Measurements from ENCODE around the gene EIF2S2. TPM values are rescaled to one million over a fixed set of nuclear protein-coding genes. Genes with fewer than 3 reads are reported as not detected.

EIF2S2 gene
- total RNA-seq, 1 experiment from 2014 or later = 83.5 TPM

DNA sequence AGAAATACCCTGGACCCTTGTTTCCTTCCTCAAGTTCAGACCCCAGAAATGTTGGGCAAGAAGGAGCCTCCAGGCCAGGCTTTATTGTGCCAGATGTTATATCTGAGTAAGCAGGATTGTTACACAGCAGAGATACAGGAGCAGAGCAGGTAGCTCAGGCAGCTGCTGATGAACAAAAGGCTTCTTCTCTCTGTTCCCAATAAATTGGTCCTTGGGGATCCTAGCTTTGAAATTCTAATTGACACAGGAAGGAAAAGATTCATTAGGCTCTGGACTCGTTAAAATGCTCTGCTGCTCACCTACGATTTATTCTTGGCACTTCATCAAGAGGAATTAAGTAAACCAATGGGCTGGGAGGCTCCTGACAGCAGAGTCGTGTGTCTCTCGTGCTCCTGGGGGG, 64.1 kb downstream of the EIF2S2 start:
- Histone ChIP-seq H3K4me3 (ENCODE audit: low read length) (no peak overlapping the region), H3K27me3 (ENCODE audit: low read length) (no peaks in the 10 kb centered on the region), H3K9ac (ENCODE audit: low read length) (no peak overlapping the region), H3K27ac (ENCODE audit: low read length) (no peak overlapping the region), H3K36me3 (ENCODE audit: insufficient read depth, low read length) (no peaks in the 10 kb centered on the region), H4K20me1 (ENCODE audit: insufficient read depth, low read depth, low read length) (no peaks in the 10 kb centered on the region), H3K4me1 (ENCODE audit: low read length) (peaks cover 32% of the 10 kb centered on the region), H2AFZ (ENCODE audit: low read length) (no peak overlapping the region), H3K4me2 (ENCODE audit: low read depth, low read length, poor library complexity, severe bottlenecking) (no peak overlapping the region), H3K9me2 (replicated peaks; ENCODE audit: insufficient read depth, low read length) (no peaks in the 10 kb centered on the region), H3K9me3 (ENCODE audit: low read length) (no peaks in the 10 kb centered on the region), H3K79me2 (ENCODE audit: low read length) (peaks cover 97% of the 10 kb centered on the region)
- DNase-seq = no peak

DNA sequence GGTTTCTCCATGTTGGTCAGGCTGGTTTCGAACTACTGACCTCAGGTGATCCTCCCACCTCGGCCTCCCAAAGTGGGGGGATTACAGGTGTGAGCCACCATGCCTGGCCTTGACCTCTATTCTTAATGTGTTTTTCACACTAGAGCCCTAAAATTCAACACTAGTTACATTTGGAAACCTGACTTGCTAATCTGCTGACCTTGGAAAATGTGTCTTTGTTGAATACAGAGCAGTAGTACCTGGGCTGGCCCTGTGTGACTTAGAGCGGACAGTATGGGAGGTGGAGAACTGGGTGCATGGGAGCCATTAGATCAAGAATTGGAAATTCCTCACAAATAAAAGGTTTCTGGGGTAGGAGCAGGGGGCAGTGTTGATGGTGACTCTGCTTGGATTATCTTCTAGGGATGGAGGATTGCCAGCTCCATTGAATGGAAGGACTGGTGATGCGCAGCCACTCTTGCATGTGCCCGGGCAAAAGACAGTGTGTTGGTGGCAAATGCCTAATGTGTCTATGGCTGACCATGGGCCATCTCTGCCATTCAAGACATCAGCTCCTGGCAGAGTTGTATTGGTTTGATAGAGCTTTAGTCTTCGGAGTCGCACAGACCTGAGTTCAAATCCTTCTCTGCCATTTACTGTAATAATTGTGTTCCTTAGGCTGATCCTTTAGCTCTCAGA, 64.9 kb downstream of the EIF2S2 start:
- Histone ChIP-seq H3K4me3 (ENCODE audit: low read length) (no peak overlapping the region), H3K27ac (ENCODE audit: low read length) (no peak overlapping the region), H2AFZ (ENCODE audit: low read length) (no peak overlapping the region), H3K79me2 (ENCODE audit: low read length) (peaks cover 97% of the 10 kb centered on the region), H3K9me2 (replicated peaks; ENCODE audit: insufficient read depth, low read length) (no peaks in the 10 kb centered on the region), H3K9ac (ENCODE audit: low read length) (no peak overlapping the region), H3K27me3 (ENCODE audit: low read length) (no peaks in the 10 kb centered on the region), H4K20me1 (ENCODE audit: insufficient read depth, low read depth, low read length) (no peaks in the 10 kb centered on the region), H3K36me3 (ENCODE audit: insufficient read depth, low read length) (no peaks in the 10 kb centered on the region), H3K4me1 (ENCODE audit: low read length) (peaks cover 37% of the 10 kb centered on the region), H3K9me3 (ENCODE audit: low read length) (no peaks in the 10 kb centered on the region), H3K4me2 (ENCODE audit: low read depth, low read length, poor library complexity, severe bottlenecking) (no peak overlapping the region)
- DNase-seq = no peak

DNA sequence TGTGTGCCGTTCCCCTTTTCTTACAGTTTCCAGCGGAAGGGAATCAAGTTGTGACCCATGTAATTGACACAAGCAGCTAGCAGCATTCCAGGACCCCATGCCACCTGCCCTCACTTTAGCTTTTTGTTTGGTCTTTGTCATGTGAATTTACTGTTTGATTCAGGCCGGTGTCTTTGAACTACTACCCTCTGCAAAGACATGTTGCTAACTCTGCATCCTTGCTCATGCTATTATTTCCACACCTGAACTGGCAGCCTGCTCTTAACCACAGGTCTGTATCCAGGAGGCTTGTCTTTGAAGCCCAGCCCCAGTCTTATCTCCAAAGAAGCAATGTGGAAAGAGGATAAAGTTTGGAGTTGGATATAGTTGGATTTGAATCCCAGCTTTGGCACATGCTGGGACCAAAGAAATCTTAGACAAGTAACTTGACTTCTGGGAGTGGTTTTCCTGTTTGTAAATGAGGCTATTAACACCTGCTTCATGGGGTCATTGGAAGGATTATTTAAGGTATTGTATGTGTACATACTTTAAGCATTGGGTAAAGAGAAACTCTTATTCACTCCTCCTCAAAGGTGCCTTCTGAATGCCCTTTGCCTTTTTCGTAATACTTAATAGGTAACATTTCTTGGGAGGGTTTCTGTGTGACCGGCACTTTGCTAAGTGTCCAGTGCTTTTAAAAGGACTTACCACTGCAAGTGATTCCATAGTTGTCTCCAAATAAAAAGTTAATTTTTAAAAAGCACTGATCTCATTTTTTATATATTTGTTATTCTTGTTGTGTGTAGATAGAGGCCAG, 65.9 kb downstream of the EIF2S2 start:
- Histone ChIP-seq H3K9me3 (ENCODE audit: low read length) (no peaks in the 10 kb centered on the region), H3K27me3 (ENCODE audit: low read length) (no peaks in the 10 kb centered on the region), H3K4me3 (ENCODE audit: low read length) (no peak overlapping the region), H2AFZ (ENCODE audit: low read length) (no peak overlapping the region), H3K4me2 (ENCODE audit: low read depth, low read length, poor library complexity, severe bottlenecking) (no peak overlapping the region), H3K79me2 (ENCODE audit: low read length) (peaks cover 97% of the 10 kb centered on the region), H3K36me3 (ENCODE audit: insufficient read depth, low read length) (no peaks in the 10 kb centered on the region), H3K27ac (ENCODE audit: low read length) (no peak overlapping the region), H3K9ac (ENCODE audit: low read length) (no peak overlapping the region), H4K20me1 (ENCODE audit: insufficient read depth, low read depth, low read length) (no peaks in the 10 kb centered on the region), H3K9me2 (replicated peaks; ENCODE audit: insufficient read depth, low read length) (no peaks in the 10 kb centered on the region), H3K4me1 (ENCODE audit: low read length) (peaks cover 45% of the 10 kb centered on the region)
- DNase-seq = no peak

DNA sequence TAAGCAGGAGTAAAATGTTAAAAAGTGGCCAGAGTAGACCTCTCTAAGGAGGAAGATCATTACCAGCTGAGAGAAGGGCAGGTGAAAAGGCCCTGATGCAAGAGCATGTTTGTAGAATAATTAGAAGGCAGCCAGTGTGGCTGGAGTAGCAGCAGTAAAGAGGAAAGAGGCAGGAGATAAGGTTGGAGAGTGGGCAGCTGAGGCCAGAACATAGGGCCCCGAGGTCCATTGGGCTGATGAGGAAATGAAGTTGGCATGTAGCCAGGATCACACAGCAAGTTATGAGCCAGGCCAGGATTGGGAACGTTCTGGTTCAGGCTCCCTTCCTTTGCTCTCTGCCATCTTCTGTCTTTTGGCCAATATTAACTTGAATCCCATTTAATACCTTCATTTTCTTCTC, 66.7 kb downstream of the EIF2S2 start:
- no peaks in the 10 kb centered on the region for H3K9me2 ChIP-seq (replicated peaks; ENCODE audit: insufficient read depth, low read length)
- H3K4me2 ChIP-seq (ENCODE audit: low read depth, low read length, poor library complexity, severe bottlenecking) = no peak overlapping the region
- H3K4me3 ChIP-seq (ENCODE audit: low read length) = no peak overlapping the region
- H3K27ac ChIP-seq (ENCODE audit: low read length) = no peak overlapping the region
- H2AFZ ChIP-seq (ENCODE audit: low read length) = no peak overlapping the region
- no peaks in the 10 kb centered on the region for H4K20me1 ChIP-seq (ENCODE audit: insufficient read depth, low read depth, low read length)
- H3K79me2 ChIP-seq (ENCODE audit: low read length) = peaks cover 97% of the 10 kb centered on the region
- no peaks in the 10 kb centered on the region for H3K27me3 ChIP-seq (ENCODE audit: low read length)
- no peaks in the 10 kb centered on the region for H3K9me3 ChIP-seq (ENCODE audit: low read length)
- no peak overlapping the region for H3K9ac ChIP-seq (ENCODE audit: low read length)
- H3K36me3 ChIP-seq (ENCODE audit: insufficient read depth, low read length) = no peaks in the 10 kb centered on the region
- peaks cover 44% of the 10 kb centered on the region for H3K4me1 ChIP-seq (ENCODE audit: low read length)
- DNase-seq = no peak

DNA sequence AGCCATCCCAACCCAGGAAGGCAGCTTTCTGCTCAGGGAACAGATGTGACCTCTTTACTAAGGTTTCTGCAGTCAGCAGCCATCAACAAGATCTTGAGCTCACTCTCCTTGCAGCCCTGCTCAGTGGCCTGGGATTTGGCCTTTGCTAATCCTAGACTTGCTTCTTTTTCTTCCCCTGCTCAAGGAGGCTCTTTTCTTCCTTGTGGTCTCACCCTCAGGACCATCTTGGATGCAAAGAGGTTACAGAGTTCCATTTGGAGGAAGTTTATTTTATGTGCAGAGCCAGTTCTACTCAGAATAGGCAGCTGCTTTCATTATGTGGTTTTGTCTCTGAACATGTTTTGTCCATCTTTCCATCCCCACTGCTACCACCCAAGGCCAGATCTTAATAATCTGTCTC, 69.0 kb downstream of the EIF2S2 start:
- Histone ChIP-seq H3K9me2 (replicated peaks; ENCODE audit: insufficient read depth, low read length) (no peaks in the 10 kb centered on the region), H3K36me3 (ENCODE audit: insufficient read depth, low read length) (no peaks in the 10 kb centered on the region), H3K9ac (ENCODE audit: low read length) (0 out of 2 replicates have a peak overlapping the region, but pooled peaks have one; percentile 2), H3K9me3 (ENCODE audit: low read length) (no peaks in the 10 kb centered on the region), H2AFZ (ENCODE audit: low read length) (no peak overlapping the region), H4K20me1 (ENCODE audit: insufficient read depth, low read depth, low read length) (no peaks in the 10 kb centered on the region), H3K4me3 (ENCODE audit: low read length) (no peak overlapping the region), H3K27me3 (ENCODE audit: low read length) (no peaks in the 10 kb centered on the region), H3K4me2 (ENCODE audit: low read depth, low read length, poor library complexity, severe bottlenecking) (no peak overlapping the region), H3K79me2 (ENCODE audit: low read length) (peaks cover 100% of the 10 kb centered on the region), H3K4me1 (ENCODE audit: low read length) (peaks cover 32% of the 10 kb centered on the region), H3K27ac (ENCODE audit: low read length) (no peak overlapping the region)
- no peak for DNase-seq

DNA sequence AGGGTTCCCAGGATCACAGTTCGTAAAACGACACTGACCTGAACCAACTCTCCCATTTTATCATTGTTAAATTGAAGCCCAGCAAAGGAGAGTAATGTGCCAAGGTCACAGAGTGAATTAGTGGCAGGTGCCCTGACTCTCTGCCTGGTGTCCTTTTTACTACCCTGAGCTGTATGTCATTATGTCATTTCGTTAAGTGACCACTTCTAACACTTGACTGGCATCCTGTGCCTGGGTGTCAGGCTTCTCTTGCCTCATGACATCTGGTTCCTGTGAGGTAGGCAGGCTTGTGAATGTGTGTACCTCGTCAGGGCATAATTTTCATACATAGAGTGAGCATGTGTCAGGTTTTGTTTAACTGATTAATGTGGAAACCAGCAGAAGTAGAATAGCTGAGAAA, 69.8 kb downstream of the EIF2S2 start:
- H3K4me3 ChIP-seq (ENCODE audit: low read length) = no peak overlapping the region
- H3K79me2 ChIP-seq (ENCODE audit: low read length) = peaks cover 100% of the 10 kb centered on the region
- no peaks in the 10 kb centered on the region for H4K20me1 ChIP-seq (ENCODE audit: insufficient read depth, low read depth, low read length)

DNA sequence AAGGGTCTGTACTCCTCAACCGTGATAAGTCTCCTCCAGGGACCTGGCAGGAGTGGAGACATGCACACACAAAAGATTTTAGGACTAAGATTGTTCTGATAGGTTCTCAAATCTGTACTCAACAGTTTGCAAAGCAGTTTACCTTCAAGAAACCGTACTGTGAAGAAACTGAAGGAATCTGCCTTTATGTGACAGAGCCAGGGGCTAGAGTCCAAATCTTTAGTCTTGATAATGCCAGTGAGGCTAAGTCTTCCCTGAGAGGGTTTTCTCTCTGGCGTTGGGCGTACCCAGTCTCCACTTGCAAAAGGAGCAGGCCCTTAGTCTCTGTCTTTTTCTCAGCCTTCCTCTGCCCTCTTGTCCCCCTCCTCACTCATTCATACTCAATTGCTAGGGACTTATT, 70.8 kb downstream of the EIF2S2 start:
- Histone ChIP-seq H4K20me1 (ENCODE audit: insufficient read depth, low read depth, low read length) (no peaks in the 10 kb centered on the region), H3K9me3 (ENCODE audit: low read length) (no peaks in the 10 kb centered on the region), H3K4me2 (ENCODE audit: low read depth, low read length, poor library complexity, severe bottlenecking) (no peak overlapping the region), H3K27me3 (ENCODE audit: low read length) (no peaks in the 10 kb centered on the region), H3K9ac (ENCODE audit: low read length) (no peak overlapping the region), H3K79me2 (ENCODE audit: low read length) (peaks cover 100% of the 10 kb centered on the region), H3K4me1 (ENCODE audit: low read length) (peaks cover 21% of the 10 kb centered on the region), H3K4me3 (ENCODE audit: low read length) (no peak overlapping the region), H3K27ac (ENCODE audit: low read length) (no peak overlapping the region), H3K9me2 (replicated peaks; ENCODE audit: insufficient read depth, low read length) (no peaks in the 10 kb centered on the region), H3K36me3 (ENCODE audit: insufficient read depth, low read length) (no peaks in the 10 kb centered on the region), H2AFZ (ENCODE audit: low read length) (no peak overlapping the region)
- no peak for DNase-seq

More for the DNA sequence above, 69.8 kb downstream of the EIF2S2 start:
- H3K36me3 ChIP-seq (ENCODE audit: insufficient read depth, low read length) = no peaks in the 10 kb centered on the region
- no peak for DNase-seq
- no peak overlapping the region for H2AFZ ChIP-seq (ENCODE audit: low read length)
- H3K4me1 ChIP-seq (ENCODE audit: low read length) = peaks cover 24% of the 10 kb centered on the region
- H3K4me2 ChIP-seq (ENCODE audit: low read depth, low read length, poor library complexity, severe bottlenecking) = no peak overlapping the region
- H3K27ac ChIP-seq (ENCODE audit: low read length) = no peak overlapping the region
- H3K27me3 ChIP-seq (ENCODE audit: low read length) = no peaks in the 10 kb centered on the region
- no peaks in the 10 kb centered on the region for H3K9me3 ChIP-seq (ENCODE audit: low read length)
- H3K9ac ChIP-seq (ENCODE audit: low read length) = no peak overlapping the region
- H3K9me2 ChIP-seq (replicated peaks; ENCODE audit: insufficient read depth, low read length) = no peaks in the 10 kb centered on the region

DNA sequence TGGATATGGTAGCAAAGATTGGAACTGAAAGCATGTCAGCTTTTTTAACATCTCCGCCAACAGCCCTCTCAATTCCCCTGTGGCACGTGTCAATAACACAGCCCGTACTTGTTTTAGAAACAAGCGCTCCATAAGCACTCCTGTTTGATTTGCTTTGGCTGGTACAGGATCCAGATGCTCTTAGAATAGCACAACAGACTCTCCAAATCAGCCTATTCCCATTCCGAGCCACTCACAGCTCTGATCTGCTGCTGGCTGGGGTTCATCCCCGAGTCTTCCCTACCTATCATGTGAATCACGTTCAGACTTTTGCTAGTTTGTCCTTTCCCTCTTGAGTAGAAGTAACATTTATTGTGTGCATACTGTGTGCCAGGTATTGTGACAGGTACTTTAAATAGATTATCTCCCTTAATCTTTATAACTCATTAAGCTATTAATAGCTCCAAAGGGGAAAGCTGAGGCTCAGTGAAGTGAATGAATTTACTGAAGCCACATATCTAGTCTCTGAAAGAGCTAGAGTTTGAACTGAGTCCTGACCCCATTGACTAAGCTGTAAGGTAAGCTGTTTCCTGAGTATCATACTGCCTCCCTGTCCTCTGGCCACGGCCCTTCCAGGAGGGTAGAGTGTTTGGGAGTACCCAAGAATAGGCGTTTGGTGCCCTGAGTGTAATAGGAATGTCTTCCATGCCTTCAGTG, 71.6 kb downstream of the EIF2S2 start:
- DNase-seq = no peak
- H3K79me2 ChIP-seq (ENCODE audit: low read length) = peaks cover 100% of the 10 kb centered on the region
- H3K4me1 ChIP-seq (ENCODE audit: low read length) = peaks cover 21% of the 10 kb centered on the region
- H3K36me3 ChIP-seq (ENCODE audit: insufficient read depth, low read length) = no peaks in the 10 kb centered on the region
- H3K9me2 ChIP-seq (replicated peaks; ENCODE audit: insufficient read depth, low read length) = no peaks in the 10 kb centered on the region
- H3K27me3 ChIP-seq (ENCODE audit: low read length) = no peaks in the 10 kb centered on the region
- no peak overlapping the region for H3K9ac ChIP-seq (ENCODE audit: low read length)
- H3K4me2 ChIP-seq (ENCODE audit: low read depth, low read length, poor library complexity, severe bottlenecking) = no peak overlapping the region
- H3K9me3 ChIP-seq (ENCODE audit: low read length) = no peaks in the 10 kb centered on the region
- no peaks in the 10 kb centered on the region for H4K20me1 ChIP-seq (ENCODE audit: insufficient read depth, low read depth, low read length)
- H3K27ac ChIP-seq (ENCODE audit: low read length) = no peak overlapping the region
- H2AFZ ChIP-seq (ENCODE audit: low read length) = no peak overlapping the region
- H3K4me3 ChIP-seq (ENCODE audit: low read length) = no peak overlapping the region
